OCI-LY1 (cell line): ENCODE results near the gene REC114.

ENCODE experiments used
- EZH2 ChIP-seq: fragments of 200-600 bp; sonication (generic), shearing (Covaris generic); IDR thresholded peaks from 2 replicates; pipeline ENCODE4 v1.8.0; 2017; ENCODE audit warnings: borderline replicate concordance, mixed run types, mild to moderate bottlenecking, antibody characterized with exemption, low read length, moderate library complexity, mixed read lengths
- TF ChIP-seq, protein P1 (sequence below): fragments of 200-600 bp; sonication (generic), shearing (Covaris generic); IDR thresholded peaks from 2 replicates; pipeline ENCODE4 v1.5.1; 2017; ENCODE audit warnings: mild to moderate bottlenecking, antibody characterized with exemption, low read length, moderate library complexity, mixed read lengths

DNA sequence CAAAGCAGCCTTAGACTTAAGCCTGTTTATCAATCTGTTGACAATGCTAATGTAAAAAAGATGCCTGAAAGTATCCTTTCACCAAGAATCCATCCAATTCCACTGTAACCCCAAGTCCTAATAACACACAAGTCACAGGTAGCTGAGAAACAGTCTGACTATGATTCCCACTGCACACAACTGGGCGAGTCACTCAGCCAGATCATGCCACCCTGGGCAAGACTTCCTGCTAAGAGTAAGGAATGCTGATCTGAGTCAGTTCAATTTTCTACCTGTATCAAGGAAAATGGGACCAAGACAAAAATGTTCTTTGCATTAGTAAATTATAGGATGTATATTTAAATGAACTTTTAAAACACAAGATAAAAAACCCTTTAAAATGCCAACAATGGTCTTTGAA is 157.0 kb downstream of the REC114 start:
- TF ChIP-seq, protein P1, sequence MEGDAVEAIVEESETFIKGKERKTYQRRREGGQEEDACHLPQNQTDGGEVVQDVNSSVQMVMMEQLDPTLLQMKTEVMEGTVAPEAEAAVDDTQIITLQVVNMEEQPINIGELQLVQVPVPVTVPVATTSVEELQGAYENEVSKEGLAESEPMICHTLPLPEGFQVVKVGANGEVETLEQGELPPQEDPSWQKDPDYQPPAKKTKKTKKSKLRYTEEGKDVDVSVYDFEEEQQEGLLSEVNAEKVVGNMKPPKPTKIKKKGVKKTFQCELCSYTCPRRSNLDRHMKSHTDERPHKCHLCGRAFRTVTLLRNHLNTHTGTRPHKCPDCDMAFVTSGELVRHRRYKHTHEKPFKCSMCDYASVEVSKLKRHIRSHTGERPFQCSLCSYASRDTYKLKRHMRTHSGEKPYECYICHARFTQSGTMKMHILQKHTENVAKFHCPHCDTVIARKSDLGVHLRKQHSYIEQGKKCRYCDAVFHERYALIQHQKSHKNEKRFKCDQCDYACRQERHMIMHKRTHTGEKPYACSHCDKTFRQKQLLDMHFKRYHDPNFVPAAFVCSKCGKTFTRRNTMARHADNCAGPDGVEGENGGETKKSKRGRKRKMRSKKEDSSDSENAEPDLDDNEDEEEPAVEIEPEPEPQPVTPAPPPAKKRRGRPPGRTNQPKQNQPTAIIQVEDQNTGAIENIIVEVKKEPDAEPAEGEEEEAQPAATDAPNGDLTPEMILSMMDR: no peak
- TF ChIP-seq EZH2: no peak
